HUES48 (cell line): ENCODE measurements around the gene IGSF9.

ENCODE experiments used
- H3K27ac ChIP-seq: one replicate; pipeline ENCODE4 v1.7.0; 2013; ENCODE audit warnings: low read depth, low read length, inconsistent platforms
- H3K27me3 ChIP-seq: 2 replicates; pipeline ENCODE4 v1.6.1; 2013; ENCODE audit warnings: mild to moderate bottlenecking, low read length; ENCODE audit not compliant: control insufficient read depth, insufficient read depth
- H3K36me3 ChIP-seq: 2 replicates; pipeline ENCODE4 v1.6.1; 2013; ENCODE audit warnings: low read length; ENCODE audit not compliant: control insufficient read depth, insufficient read depth
- H3K4me1 ChIP-seq: 2 replicates; pipeline ENCODE4 v1.6.1; 2013; ENCODE audit warnings: mild to moderate bottlenecking, low read length; ENCODE audit not compliant: control insufficient read depth, insufficient read depth
- H3K4me3 ChIP-seq: 2 replicates; pipeline ENCODE4 v1.5.1; 2013; ENCODE audit warnings: mild to moderate bottlenecking, low read depth, low read length
- H3K9ac ChIP-seq: 2 replicates; pipeline ENCODE4 v1.6.1; 2013; ENCODE audit warnings: mild to moderate bottlenecking, low read depth, low read length, moderate library complexity
- H3K9me3 ChIP-seq: 2 replicates; pipeline ENCODE4 v1.6.1; 2013; ENCODE audit warnings: low read length; ENCODE audit not compliant: control insufficient read depth, insufficient read depth

IGSF9 gene

DNA sequence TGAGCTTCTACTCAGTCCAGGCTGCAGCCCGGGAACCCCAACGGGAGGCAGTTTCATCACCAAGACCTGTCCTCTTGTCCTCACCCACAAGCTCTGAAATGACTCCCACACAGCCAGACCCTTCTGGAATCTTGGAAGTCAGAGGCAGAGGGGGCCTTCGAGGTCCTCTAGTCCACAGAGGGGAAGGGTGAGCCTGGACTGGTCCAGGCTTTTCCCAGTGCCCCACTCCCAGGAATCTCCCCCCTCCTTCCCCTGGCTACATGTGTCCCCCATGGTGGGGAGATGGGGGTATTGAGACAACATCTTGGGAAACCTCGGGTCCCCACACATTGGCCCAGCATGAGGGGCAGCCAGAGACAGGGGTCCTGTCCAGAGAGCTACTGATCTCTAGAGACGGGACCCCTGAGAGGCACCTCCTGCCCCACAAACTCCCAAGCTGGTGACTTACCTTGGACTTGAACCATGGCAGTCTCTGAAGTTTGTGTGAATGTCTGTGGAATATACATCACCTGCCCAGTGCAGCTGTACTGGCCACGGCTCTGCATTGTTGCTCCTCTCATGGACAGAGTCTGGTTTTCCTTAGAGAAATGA, 28.0 kb upstream of the IGSF9 start:
- no peaks in the 10 kb centered on the region for H3K9me3 ChIP-seq
- H3K4me1 ChIP-seq = no peaks in the 10 kb centered on the region
- H3K36me3 ChIP-seq = no peaks in the 10 kb centered on the region
- no peak overlapping the region for H3K9ac ChIP-seq
- H3K27me3 ChIP-seq = no peaks in the 10 kb centered on the region; the same call in 1 of the 2 replicates
- H3K4me3 ChIP-seq = no peak overlapping the region
- no peak overlapping the region for H3K27ac ChIP-seq

DNA sequence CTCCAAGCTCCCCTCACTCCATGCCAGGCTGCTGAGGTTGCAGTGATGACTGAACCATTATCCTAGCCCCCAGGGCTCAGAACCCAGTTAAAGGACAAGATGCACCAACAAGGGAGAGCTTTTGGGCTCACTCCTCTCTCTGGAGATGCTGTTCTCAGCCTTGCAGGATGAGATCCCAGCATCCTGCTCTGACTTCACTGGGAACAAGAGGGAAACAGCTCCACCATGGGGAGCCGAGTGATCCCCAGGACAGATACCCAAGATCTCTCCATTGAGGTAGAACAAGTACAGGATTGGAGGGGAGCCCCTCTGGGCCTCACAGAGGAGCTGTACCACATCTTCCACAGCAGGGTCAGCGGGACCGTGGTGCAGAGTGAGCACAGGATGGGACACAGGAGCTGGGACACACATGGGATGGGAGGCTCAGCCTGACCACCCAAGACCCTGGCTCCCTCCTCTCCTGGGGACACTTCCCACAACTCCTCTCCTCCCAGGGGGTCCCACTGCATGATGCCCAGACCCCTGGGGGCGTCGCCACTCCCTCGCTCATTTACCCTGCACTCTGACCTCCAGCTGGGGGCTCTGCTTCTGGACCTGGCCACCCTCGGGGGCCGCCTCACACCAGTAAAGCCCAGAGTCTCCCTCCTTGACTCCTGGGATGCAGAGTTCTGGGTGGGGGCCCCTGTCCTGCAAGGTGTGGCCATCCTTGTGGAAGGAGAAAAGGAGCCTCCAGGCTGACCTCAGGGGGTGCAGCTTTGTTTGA, 27.2 kb upstream of the IGSF9 start:
- no peak overlapping the region for H3K27ac ChIP-seq
- H3K9me3 ChIP-seq = no peaks in the 10 kb centered on the region
- no peak overlapping the region for H3K4me3 ChIP-seq
- no peaks in the 10 kb centered on the region for H3K4me1 ChIP-seq
- H3K36me3 ChIP-seq = no peaks in the 10 kb centered on the region
- H3K27me3 ChIP-seq = no peaks in the 10 kb centered on the region; the same call in 1 of the 2 replicates
- H3K9ac ChIP-seq = no peak overlapping the region

DNA sequence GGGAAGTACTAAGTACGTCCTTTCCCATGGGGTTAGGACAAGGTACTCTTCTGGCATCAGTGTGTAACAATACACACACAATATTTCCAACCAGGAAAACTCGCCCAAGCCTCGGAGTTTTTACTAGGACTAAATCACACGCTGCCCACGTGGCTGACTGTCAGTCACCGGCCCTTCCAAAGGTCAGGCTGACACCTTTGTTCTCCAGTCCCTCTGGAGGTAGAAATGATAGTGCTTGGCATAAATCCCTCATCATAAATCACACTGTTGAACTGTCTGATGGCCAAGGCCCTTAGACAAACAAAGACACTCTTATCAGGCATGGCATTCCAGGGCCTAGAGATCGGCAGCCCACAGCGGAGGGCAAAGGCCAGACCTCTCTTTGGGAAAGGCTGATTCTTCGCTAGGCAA, 25.5 kb upstream of the IGSF9 start:
- Histone ChIP-seq H3K4me3 (no peak overlapping the region), H3K9ac (no peak overlapping the region), H3K4me1 (no peaks in the 10 kb centered on the region), H3K9me3 (no peaks in the 10 kb centered on the region), H3K27me3 (no peaks in the 10 kb centered on the region), H3K27ac (no peak overlapping the region), H3K36me3 (no peaks in the 10 kb centered on the region)

DNA sequence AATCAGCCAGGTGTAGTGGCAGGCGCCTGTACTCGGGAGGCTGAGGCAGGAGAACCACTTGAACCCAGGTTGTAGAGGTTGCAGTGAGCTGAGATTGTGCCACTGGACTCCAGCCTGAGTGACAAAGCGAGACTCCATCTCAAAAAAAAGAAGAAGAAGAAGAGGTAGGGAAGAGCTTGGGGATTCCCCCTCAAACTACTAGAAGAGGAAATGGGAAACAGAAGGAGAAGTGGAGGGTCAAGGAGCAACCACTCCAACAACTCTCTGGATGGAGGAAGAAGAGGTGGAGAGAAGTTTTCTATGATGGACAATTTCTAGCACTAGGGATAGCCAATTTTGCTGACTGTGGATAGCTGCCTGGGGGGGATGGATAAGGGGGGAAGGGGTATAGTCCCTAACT, 23.5 kb upstream of the IGSF9 start:
- H3K9me3 ChIP-seq = no peaks in the 10 kb centered on the region
- 0 out of 2 replicates have a peak, but pooled peaks cover 3% of the 10 kb centered on the region for H3K4me1 ChIP-seq
- no peaks in the 10 kb centered on the region for H3K36me3 ChIP-seq
- H3K27me3 ChIP-seq = no peaks in the 10 kb centered on the region
- no peak overlapping the region for H3K27ac ChIP-seq
- H3K9ac ChIP-seq = no peak overlapping the region
- no peak overlapping the region for H3K4me3 ChIP-seq

DNA sequence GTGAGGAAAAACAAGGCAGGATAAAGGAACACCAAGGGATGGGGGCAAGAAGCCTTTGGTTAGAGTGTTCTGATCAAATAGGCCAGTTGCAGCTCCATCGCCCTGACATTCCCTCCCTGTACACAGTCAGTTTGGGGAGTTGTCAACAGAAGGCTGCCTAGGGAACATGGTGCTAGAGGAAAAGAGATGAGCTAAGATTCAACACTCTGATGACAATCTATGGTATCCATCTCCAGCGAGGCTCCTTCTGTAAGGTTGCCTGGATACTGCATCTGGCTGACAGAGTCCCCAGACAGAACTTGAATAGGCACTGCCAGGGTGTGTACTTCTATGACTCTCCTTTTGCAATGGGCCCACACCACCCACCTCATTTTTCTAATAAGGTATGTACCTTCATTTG, 19.9 kb upstream of the IGSF9 start:
- no peak overlapping the region for H3K9ac ChIP-seq
- H3K27me3 ChIP-seq = no peaks in the 10 kb centered on the region
- no peaks in the 10 kb centered on the region for H3K36me3 ChIP-seq

DNA sequence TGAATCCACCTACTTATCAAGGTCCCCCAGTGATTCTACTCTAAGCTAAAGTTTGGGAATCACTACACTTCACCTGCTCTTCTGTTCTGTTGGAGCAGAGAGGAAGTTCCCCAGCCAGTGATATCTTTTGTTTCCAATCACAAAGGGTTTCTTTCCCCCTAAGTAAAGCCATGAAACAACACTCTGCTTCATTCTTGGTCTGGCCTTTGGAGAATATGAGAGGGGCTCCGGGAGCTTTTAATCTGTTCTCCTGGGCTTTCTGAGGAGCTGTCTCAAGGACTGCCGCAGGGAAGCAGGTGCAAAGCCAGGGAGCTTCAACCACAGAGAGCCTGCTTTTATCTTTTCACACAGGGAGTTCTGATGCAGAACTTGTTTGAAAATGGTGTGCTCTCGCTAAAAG, 18.7 kb upstream of the IGSF9 start:
- Histone ChIP-seq H3K27me3 (no peaks in the 10 kb centered on the region), H3K4me1 (0 out of 2 replicates have a peak, but pooled peaks cover 3% of the 10 kb centered on the region), H3K27ac (no peak overlapping the region), H3K9ac (no peak overlapping the region), H3K9me3 (no peaks in the 10 kb centered on the region), H3K4me3 (no peak overlapping the region), H3K36me3 (no peaks in the 10 kb centered on the region)

More for the DNA sequence above, 19.9 kb upstream of the IGSF9 start:
- H3K9me3 ChIP-seq = no peaks in the 10 kb centered on the region
- no peak overlapping the region for H3K27ac ChIP-seq
- no peak overlapping the region for H3K4me3 ChIP-seq
- H3K4me1 ChIP-seq = 0 out of 2 replicates have a peak, but pooled peaks cover 3% of the 10 kb centered on the region

DNA sequence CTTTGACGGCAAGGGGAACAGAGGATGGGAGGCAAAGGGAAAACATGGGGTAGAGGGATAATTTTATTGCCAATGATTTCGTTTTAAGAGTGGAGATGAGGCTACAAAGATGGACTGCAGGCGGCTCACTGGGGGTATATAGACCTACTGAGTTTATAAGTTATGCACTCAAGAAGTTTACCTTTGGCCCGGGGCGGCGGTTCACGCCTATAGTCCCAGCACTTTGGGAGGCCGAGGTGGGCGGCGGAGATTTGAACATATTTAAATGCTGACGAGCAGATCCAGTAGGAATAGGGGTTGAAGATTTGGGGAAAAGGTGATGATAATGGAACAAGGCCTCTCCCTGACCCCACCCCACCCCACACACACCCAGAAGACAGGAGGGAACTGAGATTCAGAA, 16.8 kb upstream of the IGSF9 start:
- H3K4me3 ChIP-seq = no peak overlapping the region
- no peaks in the 10 kb centered on the region for H3K9me3 ChIP-seq
- H3K27me3 ChIP-seq = no peaks in the 10 kb centered on the region
- H3K27ac ChIP-seq = no peak overlapping the region
- H3K4me1 ChIP-seq = 0 out of 2 replicates have a peak, but pooled peaks cover 3% of the 10 kb centered on the region
- H3K9ac ChIP-seq = no peak overlapping the region
- no peaks in the 10 kb centered on the region for H3K36me3 ChIP-seq

DNA sequence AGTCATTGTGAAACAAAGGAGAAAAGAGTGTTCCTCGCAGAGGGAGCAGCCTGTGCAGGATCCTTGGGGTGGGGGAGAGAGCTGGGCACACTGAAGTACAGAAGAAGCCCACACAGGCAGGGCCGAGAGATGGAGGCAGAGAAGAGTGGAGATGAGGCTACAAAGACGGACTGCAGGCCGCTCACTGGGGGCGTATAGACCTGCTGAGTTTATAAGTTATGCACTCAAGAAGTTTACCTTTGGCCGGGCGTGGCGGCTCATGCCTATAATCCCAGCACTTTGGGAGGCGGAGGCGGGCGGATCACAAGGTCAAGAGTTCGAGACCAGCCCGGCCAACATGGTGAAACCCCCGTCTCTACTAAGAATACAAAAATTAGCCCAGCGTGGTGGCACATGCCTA, 16.2 kb upstream of the IGSF9 start:
- H3K9me3 ChIP-seq = no peaks in the 10 kb centered on the region
- no peak overlapping the region for H3K27ac ChIP-seq
- H3K4me3 ChIP-seq = no peak overlapping the region
- H3K36me3 ChIP-seq = no peaks in the 10 kb centered on the region
- H3K9ac ChIP-seq = no peak overlapping the region
- H3K4me1 ChIP-seq = 0 out of 2 replicates have a peak, but pooled peaks cover 3% of the 10 kb centered on the region
- no peaks in the 10 kb centered on the region for H3K27me3 ChIP-seq

DNA sequence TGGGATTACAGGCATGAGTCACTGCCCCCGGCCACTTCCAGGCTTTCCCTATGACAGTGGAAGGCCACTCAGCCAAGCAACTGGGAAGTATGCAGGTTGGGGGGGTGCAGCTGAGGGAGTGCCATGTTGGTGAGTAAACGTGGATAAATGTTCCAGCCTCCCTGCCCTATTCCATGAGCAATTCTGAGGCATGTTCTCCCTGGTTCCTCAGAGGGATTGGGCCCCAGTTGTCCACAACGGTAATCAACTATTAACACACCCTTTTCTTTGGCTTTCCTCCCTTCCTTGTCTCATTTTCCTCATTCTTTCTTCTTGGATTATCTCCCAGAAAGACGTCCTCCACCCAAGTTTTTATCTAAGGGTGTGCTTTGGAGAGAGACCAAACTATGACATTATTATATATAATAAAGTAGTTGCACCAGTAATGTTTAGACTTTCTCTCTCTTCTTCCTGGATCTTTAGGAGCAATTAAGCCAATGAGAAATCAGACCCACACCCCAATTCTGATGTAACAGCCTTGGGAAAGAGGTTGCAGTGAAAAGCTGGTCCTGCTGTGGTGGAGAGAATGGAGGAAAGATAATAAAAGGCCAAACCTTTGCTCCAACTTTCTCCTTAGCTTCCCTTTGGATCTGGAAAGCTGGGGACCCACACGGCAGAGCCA, 15.4 kb upstream of the IGSF9 start:
- Histone ChIP-seq H3K9me3 (no peaks in the 10 kb centered on the region), H3K36me3 (no peaks in the 10 kb centered on the region), H3K4me3 (no peak overlapping the region), H3K4me1 (0 out of 2 replicates have a peak, but pooled peaks cover 3% of the 10 kb centered on the region), H3K27me3 (no peaks in the 10 kb centered on the region), H3K27ac (no peak overlapping the region), H3K9ac (no peak overlapping the region)

DNA sequence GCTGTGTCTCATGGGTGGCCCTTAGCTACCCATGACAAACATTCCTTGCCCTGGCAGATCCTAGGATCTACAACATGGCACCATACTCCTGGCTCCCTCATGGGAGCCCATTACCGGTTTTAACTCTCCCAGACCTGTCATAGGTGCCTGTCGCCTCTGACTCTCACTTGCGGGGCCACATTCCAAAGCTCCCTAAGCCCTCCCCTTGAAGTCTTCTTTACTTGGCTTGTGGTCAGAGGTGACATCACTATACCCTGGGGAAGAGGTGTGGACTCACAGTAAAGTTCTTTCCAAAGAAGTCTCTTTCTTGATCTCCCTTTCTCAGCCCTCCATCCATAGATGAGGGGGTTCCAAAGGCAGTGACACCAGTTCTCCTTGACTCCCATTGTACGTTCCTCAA, 14.0 kb upstream of the IGSF9 start:
- no peak overlapping the region for H3K4me3 ChIP-seq
- no peaks in the 10 kb centered on the region for H3K9me3 ChIP-seq
- no peak overlapping the region for H3K27ac ChIP-seq
- no peak overlapping the region for H3K9ac ChIP-seq
- H3K27me3 ChIP-seq = no peaks in the 10 kb centered on the region
- H3K4me1 ChIP-seq = 0 out of 2 replicates have a peak, but pooled peaks cover 3% of the 10 kb centered on the region
- H3K36me3 ChIP-seq = no peaks in the 10 kb centered on the region
